Measurements from ENCODE around the gene CDK14.

Gene CDK14

GRCh38 chr7:91140982-91141381, 544.9 kb downstream of the CDK14 start:
- TF ChIP-seq CTCF (IDR thresholded peaks at IDR 0.05), result no peak
- Histone ChIP-seq H3K4me3 (ENCODE audit: low read depth, low read length) (no peak overlapping the region), H3K9ac (no peak overlapping the region), H3K79me2 (no peaks in the 10 kb centered on the region), H3K27ac (no peak overlapping the region), H3K9me3 (ENCODE audit: control insufficient read depth, low read length) (no peaks in the 10 kb centered on the region), H3K27me3 (ENCODE audit: control insufficient read depth, insufficient read depth, low read length) (no peaks in the 10 kb centered on the region), H3K4me2 (ENCODE audit: low read length) (no peak overlapping the region), H3K36me3 (ENCODE audit: control insufficient read depth, insufficient read depth, low read length) (no peaks in the 10 kb centered on the region), H2AFZ (no peak overlapping the region), H3K4me1 (no peaks in the 10 kb centered on the region)

GRCh38 chr7:91142743-91143142, 546.6 kb downstream of the CDK14 start:
- no peak overlapping the region for H3K27ac ChIP-seq
- H3K4me3 ChIP-seq (ENCODE audit: low read depth, low read length), result no peak overlapping the region
- H3K9ac ChIP-seq, result no peak overlapping the region
- H3K9me3 ChIP-seq (ENCODE audit: control insufficient read depth, low read length), result no peaks in the 10 kb centered on the region
- no peaks in the 10 kb centered on the region for H3K4me1 ChIP-seq
- no peak for TF ChIP-seq CTCF (IDR thresholded peaks at IDR 0.05)
- H3K27me3 ChIP-seq (ENCODE audit: control insufficient read depth, insufficient read depth, low read length), result no peaks in the 10 kb centered on the region
- H3K4me2 ChIP-seq (ENCODE audit: low read length), result no peak overlapping the region
- H2AFZ ChIP-seq, result no peak overlapping the region
- no peaks in the 10 kb centered on the region for H3K79me2 ChIP-seq
- no peaks in the 10 kb centered on the region for H3K36me3 ChIP-seq (ENCODE audit: control insufficient read depth, insufficient read depth, low read length)

DNA sequence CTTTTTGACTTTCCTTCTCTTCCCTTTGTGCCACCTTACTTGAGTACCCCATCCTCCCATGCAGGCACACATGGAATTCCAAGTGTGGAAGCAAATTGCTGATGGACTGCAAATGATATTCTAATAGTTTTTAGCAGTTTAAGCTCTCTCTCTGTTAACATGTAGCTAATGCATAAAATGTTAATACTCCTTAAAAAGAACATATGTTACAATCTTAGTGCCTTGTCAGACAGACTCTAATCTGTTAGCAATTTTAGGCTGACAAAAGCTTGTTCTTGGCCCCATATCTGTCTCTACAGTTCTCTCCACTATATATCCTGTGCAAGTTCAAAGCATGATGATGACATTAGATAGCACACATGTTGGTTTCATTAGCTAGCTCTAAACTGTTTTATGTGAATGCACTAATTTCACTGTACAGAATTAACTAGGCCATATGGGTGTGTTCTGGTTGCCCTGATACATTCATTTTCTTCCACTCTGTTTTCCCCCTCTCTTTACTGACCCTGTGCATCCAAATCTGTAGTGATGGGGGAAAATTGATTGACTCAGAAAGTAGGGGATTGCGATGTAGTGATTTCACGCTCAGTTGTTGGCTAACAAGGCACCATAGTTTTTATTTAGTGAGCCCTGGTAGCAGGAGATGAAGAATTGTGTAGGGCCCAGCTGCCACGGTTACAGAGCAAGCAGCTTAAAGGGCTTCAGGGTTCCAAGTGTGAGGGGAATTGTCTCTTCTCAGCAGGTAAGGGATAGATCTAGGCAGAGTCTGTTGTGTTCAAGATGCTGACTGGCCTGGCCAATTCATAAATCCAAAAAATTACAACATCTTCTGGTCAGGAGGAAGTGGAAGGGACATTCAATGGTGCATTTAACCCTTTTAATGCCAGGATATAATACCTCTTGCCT, 553.5 kb downstream of the CDK14 start:
- H3K36me3 ChIP-seq (ENCODE audit: control insufficient read depth, insufficient read depth, low read length), result no peaks in the 10 kb centered on the region
- no peaks in the 10 kb centered on the region for H3K9me3 ChIP-seq (ENCODE audit: control insufficient read depth, low read length)
- no peak overlapping the region for H3K4me3 ChIP-seq (ENCODE audit: low read depth, low read length)
- H2AFZ ChIP-seq, result no peak overlapping the region
- no peaks in the 10 kb centered on the region for H3K79me2 ChIP-seq
- no peak overlapping the region for H3K27ac ChIP-seq
- H3K9ac ChIP-seq, result no peak overlapping the region
- TF ChIP-seq CTCF (IDR thresholded peaks at IDR 0.05), result no peak
- H3K4me2 ChIP-seq (ENCODE audit: low read length), result no peak overlapping the region
- no peaks in the 10 kb centered on the region for H3K4me1 ChIP-seq
- H3K27me3 ChIP-seq (ENCODE audit: control insufficient read depth, insufficient read depth, low read length), result no peaks in the 10 kb centered on the region

GRCh38 chr7:91151916-91152315, 555.8 kb downstream of the CDK14 start:
- Histone ChIP-seq H3K27me3 (ENCODE audit: control insufficient read depth, insufficient read depth, low read length) (no peaks in the 10 kb centered on the region), H3K9me3 (ENCODE audit: control insufficient read depth, low read length) (no peaks in the 10 kb centered on the region), H3K4me2 (ENCODE audit: low read length) (no peak overlapping the region), H3K79me2 (no peaks in the 10 kb centered on the region), H2AFZ (no peak overlapping the region), H3K27ac (no peak overlapping the region), H3K36me3 (ENCODE audit: control insufficient read depth, insufficient read depth, low read length) (no peaks in the 10 kb centered on the region), H3K9ac (no peak overlapping the region), H3K4me1 (no peaks in the 10 kb centered on the region), H3K4me3 (ENCODE audit: low read depth, low read length) (no peak overlapping the region)
- no peak for TF ChIP-seq CTCF (IDR thresholded peaks at IDR 0.05)
